Thymus (tissue), 11 donors: ENCODE measurements around the gene DTNBP1. TPM values are rescaled to one million over a fixed set of nuclear protein-coding genes. Genes with fewer than 3 reads are reported as not detected.

Experiments used
- DNase-seq, 9 donors: peaks; one replicate each; pipeline ENCODE4 v3.0.0-alpha.2; 2013; ENCODE audit warnings: low spot score in 9 of 9, low read depth in 6 of 9, missing footprints in 1 of 9
- H3K27ac ChIP-seq, 2 donors: one replicate each; pipeline ENCODE4 v1.5.1; 2013; ENCODE audit warnings: control low read depth in 1 of 2, low read depth in 1 of 2, low read length in 1 of 2, mild to moderate bottlenecking in 1 of 2, moderate library complexity in 1 of 2
- H3K27me3 ChIP-seq, 2 donors: one replicate each; pipeline ENCODE4 v1.5.1; 2013; ENCODE audit warnings: low read length in 1 of 2; ENCODE audit not compliant: control insufficient read depth in 2 of 2, insufficient read depth in 1 of 2
- H3K36me3 ChIP-seq, 2 donors: one replicate each; pipeline ENCODE4 v1.5.1; 2013; ENCODE audit warnings: low read length in 1 of 2, mild to moderate bottlenecking in 1 of 2, moderate library complexity in 1 of 2; ENCODE audit not compliant: control insufficient read depth in 2 of 2, insufficient read depth in 2 of 2
- H3K4me1 ChIP-seq, 2 donors: one replicate each; pipeline ENCODE4 v1.5.1; 2013; ENCODE audit warnings: low read length in 2 of 2; ENCODE audit not compliant: control insufficient read depth in 2 of 2, insufficient read depth in 2 of 2
- H3K4me3 ChIP-seq, 2 donors: one replicate each; pipeline ENCODE4 v1.5.1; 2013; ENCODE audit warnings: low read length in 2 of 2, control low read depth in 1 of 2, mild to moderate bottlenecking in 1 of 2
- H3K9me3 ChIP-seq, 2 donors: one replicate each; pipeline ENCODE4 v1.5.1; 2013; ENCODE audit warnings: low read length in 1 of 2, mild to moderate bottlenecking in 1 of 2; ENCODE audit not compliant: control insufficient read depth in 2 of 2, insufficient read depth in 1 of 2
- WGBS: extraction: QIAGEN DNeasy Blood & Tissue Kit; methylation state at CpG from one replicate; pipeline ENCODE4 v1.1.7; 2013; 5-methylcytosine and 5-hydroxymethylcytosine counted together
- polyA plus RNA-seq: library from polyadenylated mRNA; stranded (reverse); fragments of 200-250 nt; gene quantifications from one replicate; pipeline ENCODE4 v1.2.3, GENCODE V29; 2013
- total RNA-seq: library from RNA; stranded (reverse); fragments of 120-200 nt; gene quantifications from one replicate; pipeline ENCODE4 v1.2.4, GENCODE V29; 2013
- donor health status: healthy.

The DTNBP1 gene
- total and polyA plus RNA-seq, 2 donors, result 8.0 to 29.7 TPM

DNA sequence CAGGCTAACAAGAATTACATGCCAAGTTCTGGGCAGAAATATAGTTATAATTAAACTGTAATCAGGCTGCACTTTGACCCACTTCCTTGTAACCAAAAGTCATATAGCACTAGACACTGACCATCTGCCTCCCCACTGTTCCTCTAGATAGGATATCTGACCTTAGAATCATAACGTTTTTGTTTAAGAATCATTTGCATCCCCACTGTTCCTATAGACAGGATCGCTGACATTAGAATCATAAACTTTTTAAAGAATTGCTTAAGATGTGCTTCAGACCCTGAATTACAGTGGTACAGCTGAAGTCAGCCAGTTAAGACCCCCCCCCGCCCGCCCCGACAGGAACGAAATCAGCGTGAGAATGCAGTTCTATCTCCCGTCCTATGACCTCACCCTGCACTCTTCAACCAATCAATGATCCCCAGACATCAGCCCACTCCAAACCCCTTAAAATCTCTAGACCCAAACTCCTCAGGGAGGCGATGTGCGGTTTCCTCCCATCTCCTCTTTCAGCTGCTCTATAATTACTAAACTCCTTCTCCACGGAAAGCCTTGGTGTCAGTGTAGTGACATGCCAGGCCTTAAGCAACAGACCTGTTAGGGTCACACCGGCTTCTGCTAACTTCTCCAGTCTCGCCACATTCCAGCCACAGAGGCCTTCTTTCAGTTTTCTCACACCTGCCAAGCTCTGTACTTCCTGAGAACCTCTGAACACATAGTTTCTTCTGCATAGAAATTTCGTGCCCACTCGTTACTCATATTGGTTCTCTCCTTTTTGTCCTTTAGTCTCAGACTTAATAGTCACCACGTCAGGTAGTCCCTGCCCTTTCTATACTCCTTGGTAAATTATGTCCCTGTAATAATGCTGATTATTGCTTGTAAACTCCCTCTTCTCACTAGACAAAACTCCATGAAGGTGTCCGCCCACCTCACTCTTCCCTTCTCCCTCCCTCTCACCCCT lies 93.5 kb downstream of the DTNBP1 start:
- Histone ChIP-seq H3K9me3 (no peaks in the 10 kb centered on the region), H3K27me3 (no peaks in the 10 kb centered on the region), H3K27ac (peak overlapping the region in 1 of 2 donors; percentile 42), H3K4me1 (no peaks in the 10 kb centered on the region), H3K4me3 (no peak overlapping the region), H3K36me3 (no peaks in the 10 kb centered on the region)
- DNase-seq, result peak in 1 of 9 donors; percentile 19
- WGBS, result 76% methylated on average over 17 of the region's 17 CpGs

DNA sequence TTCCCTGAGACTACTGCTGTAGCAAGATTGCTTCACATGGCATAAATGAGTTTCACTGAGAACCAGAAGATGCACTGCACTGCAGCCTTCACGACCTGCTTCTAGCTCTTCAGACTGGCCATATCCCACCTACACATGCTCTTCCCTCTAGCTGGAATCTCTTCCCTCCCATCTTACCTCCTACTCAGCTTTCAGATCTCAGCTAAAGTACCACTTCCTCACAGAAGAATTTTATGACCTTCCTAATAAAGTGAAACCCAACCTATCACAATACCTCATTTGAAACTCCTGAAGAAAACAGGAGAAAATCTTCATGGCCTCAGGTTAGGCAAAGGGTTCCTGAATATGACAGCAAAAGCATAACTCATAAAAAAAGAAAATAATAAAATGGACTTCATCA lies 99.9 kb downstream of the DTNBP1 start:
- H3K4me1 ChIP-seq, result no peaks in the 10 kb centered on the region
- no peak for DNase-seq
- H3K4me3 ChIP-seq, result no peak overlapping the region
- no peaks in the 10 kb centered on the region for H3K36me3 ChIP-seq
- H3K27me3 ChIP-seq, result no peaks in the 10 kb centered on the region
- no peak overlapping the region for H3K27ac ChIP-seq
- H3K9me3 ChIP-seq, result no peaks in the 10 kb centered on the region
- 94% methylated on average over 1 of the region's 1 CpG for WGBS

DNA sequence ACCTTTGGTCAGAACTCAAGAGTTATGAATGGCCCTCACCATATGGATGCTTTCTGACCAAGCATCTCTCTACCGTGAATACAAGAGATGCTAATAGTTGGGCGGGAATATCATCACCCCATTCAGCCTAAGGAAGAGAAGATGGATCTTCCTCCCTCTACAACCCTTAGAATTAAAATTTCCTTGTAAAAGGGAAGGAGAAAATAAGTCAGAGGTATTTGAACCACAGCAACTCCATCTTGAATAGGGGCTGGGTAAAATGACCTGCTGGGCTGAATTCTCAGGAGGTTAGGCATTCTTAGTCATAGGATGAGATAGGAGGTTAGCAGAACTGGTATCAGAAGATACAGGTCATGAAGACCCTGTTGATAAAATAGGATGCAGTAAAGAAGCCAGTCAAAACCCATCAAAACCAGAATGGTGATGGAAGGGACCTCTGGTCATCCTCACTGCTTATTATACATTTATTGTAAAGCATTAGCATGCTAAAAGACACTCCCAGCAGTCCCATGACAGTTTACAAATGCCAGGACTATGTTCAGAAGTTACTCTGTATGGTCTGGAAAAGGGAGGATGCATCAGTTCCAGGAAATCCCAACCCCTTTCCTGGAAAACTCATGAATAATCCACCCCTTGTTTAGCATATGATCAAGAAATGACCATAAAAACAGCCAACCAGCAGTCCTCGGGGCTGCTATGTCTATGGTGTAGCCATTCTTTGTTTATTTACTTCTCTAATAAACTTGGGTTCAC lies 101.2 kb downstream of the DTNBP1 start:
- Histone ChIP-seq H3K4me3 (no peak overlapping the region), H3K36me3 (no peaks in the 10 kb centered on the region), H3K27ac (no peak overlapping the region), H3K27me3 (no peaks in the 10 kb centered on the region), H3K9me3 (no peaks in the 10 kb centered on the region), H3K4me1 (no peaks in the 10 kb centered on the region)
- DNase-seq, result no peak
- 98% methylated on average over 3 of the region's 3 CpGs for WGBS

DNA sequence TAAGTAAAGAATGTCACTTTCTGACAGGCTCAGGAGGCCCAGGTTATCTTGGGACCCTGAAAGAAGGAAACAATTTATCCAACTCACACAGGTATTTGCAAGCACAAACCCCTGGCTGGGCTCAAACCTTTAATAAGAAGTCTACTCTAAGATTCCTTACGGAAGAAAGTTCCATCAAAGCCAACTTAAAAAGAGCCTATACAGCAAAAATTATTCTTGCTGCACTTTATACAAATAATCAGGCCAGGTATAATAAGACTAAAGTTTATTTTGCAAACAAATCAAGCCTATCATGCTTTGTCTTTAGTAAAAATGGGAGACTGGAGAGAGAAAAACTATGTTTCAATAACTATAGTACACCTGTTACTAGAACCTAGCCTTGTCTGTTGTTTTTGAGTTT lies 102.1 kb downstream of the DTNBP1 start:
- WGBS, result 100% methylated on average over 1 of the region's 1 CpG
- H3K4me3 ChIP-seq, result no peak overlapping the region
- no peak for DNase-seq

DNA sequence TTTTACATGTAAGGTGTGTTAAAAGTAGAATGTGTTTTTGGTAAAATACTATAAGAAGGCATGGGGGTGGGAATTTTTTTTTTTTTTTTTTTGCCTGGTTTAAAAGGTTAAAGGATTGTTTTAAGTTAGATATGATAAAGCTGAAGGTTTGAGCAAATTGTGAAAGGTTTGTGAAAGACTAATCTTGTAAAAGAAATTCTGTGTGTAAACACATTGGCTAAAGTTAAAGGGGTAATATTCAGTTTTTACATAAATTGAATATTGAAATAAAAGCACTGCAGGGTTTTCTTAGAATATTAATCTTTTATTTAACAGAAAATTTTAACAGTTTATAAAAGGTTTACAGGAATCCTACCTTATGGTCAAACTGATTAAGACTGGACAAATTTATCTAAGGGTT lies 105.7 kb downstream of the DTNBP1 start:
- Histone ChIP-seq H3K4me3 (no peak overlapping the region), H3K27me3 (no peaks in the 10 kb centered on the region), H3K36me3 (no peaks in the 10 kb centered on the region), H3K9me3 (no peaks in the 10 kb centered on the region), H3K27ac (no peak overlapping the region), H3K4me1 (no peaks in the 10 kb centered on the region)
- no peak for DNase-seq

More for the DNA sequence above, 102.1 kb downstream of the DTNBP1 start:
- Histone ChIP-seq H3K27me3 (no peaks in the 10 kb centered on the region), H3K9me3 (no peaks in the 10 kb centered on the region), H3K27ac (no peak overlapping the region), H3K4me1 (no peaks in the 10 kb centered on the region), H3K36me3 (no peaks in the 10 kb centered on the region)

DNA sequence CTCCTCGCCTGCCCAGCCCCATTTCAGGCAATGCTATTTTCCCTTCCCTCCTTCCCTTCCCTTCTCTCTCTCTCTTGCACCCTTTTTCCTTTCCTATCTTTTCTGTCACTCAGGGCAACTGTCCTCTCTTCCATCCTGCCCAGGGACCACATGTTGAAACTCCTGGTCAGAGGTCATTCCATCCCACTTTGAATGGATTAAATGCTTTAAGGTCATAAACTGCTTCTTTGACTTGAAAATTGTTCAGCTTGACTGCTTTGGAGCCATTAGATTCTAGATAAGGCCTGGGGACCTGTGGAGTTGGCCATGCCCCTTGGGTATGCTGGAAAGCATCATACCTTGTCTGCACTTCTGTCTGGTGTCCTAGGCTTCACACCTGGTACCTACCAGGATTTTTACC lies 106.1 kb downstream of the DTNBP1 start:
- 94% methylated on average over 1 of the region's 1 CpG for WGBS
- H3K27ac ChIP-seq, result no peak overlapping the region
- H3K9me3 ChIP-seq, result no peaks in the 10 kb centered on the region
- H3K4me3 ChIP-seq, result no peak overlapping the region
- no peaks in the 10 kb centered on the region for H3K27me3 ChIP-seq
- DNase-seq, result no peak
- H3K36me3 ChIP-seq, result no peaks in the 10 kb centered on the region
- H3K4me1 ChIP-seq, result peaks cover 0 to 4% of the 10 kb centered on the region in 2 donors

DNA sequence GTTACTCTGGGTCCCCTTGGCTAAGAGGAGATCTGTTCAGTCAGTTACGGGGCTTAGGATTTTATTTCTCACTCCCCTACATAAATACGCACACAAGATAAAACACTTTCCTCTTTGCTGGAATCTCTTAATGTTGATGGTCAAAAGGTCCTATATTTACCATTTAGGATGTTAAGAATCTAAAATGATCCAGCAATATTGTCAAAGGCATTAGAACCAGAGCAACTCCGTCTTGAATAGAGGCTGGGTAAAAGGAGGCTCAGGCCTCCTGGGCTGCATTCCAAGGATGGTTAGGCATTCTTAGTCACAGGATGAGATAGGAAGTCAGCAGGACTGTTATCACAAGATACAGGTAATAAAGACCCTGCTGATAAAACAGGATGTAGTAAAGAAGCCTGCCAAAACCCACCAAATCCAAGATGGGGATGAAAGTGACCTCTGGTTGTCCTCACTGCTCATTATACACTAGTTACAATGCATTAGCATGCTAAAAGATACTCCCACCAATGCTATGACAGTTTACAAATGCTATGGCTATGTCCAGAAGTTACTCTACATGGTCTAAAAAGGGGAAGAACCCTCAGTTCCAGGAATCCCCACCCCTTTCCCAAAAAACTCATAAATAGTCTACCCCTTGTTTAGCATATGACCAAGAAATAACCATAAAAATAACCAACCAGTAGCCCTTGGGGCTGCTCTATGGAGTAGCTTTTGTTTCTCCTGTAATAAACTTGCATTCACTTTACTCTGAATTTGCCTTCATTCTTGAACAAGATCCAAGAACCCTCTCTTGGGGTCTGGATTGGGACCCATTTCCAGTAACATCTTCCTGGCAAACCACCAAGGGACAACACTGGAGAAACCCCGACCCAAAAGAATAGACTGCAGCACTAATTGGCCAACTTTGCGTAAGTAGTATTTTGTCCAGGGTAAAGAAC lies 107.5 kb downstream of the DTNBP1 start:
- H3K27me3 ChIP-seq, result no peaks in the 10 kb centered on the region

DNA sequence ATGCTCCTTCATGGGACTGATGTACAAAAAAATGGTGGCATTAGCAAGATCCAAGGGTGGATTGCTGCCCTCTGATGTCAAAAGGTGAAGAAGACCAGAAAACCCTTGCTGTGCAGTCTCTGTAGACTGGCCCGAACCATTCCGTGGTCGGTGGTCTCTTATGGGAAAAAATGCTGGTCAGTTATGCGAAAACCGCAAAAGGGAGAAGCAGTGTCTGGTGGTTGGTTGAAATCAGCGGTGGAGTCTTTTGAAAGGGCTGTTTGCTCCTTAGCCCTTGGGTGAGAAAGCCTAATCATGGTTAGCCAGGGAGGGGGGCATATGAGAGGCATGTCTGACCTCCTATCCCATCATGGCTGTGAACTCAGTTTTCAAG lies 108.1 kb downstream of the DTNBP1 start:
- Histone ChIP-seq H3K9me3 (no peaks in the 10 kb centered on the region), H3K4me3 (no peak overlapping the region), H3K36me3 (no peaks in the 10 kb centered on the region), H3K4me1 (peaks cover 0 to 15% of the 10 kb centered on the region in 2 donors), H3K27me3 (no peaks in the 10 kb centered on the region), H3K27ac (no peak overlapping the region)
- 98% methylated on average over 6 of the region's 6 CpGs for WGBS
- DNase-seq, result no peak

More for the DNA sequence above, 107.5 kb downstream of the DTNBP1 start:
- Histone ChIP-seq H3K4me3 (no peak overlapping the region), H3K9me3 (no peaks in the 10 kb centered on the region), H3K27ac (no peak overlapping the region), H3K36me3 (no peaks in the 10 kb centered on the region), H3K4me1 (peaks cover 0 to 15% of the 10 kb centered on the region in 2 donors)
- WGBS, result 98% methylated on average over 5 of the region's 5 CpGs
- no peak for DNase-seq
